Measurements from ENCODE around the gene HIVEP1. TPM values are rescaled to one million over a fixed set of nuclear protein-coding genes. Genes with fewer than 3 reads are reported as not detected.

HIVEP1 gene
- total RNA-seq, 2 donors from 2014 or later = 33.6 to 35.1 TPM

DNA sequence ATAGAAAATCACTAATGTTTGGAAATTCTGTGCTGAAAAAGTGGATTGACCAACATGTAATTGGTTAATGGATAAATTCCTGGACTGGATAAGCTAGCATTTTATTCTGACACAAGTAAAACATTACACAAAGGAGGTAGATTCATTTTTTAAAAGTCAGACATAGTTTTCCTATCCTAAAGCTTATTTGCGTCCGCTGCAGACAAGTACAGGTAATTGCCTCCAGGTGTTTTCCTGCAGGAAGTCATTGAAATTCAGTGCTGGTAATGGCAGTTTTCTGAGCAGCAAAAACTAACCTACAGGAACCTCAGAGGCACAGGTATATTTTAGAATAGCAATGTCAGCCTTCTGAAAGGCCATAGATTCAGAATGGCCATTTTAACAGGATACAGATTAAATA is 20.0 kb upstream of the HIVEP1 start:
- H3K4me3 ChIP-seq (ENCODE audit: low read length) = no peak overlapping the region
- H3K36me3 ChIP-seq (ENCODE audit: control insufficient read depth, insufficient read depth, low read length) = no peaks in the 10 kb centered on the region
- H3K4me1 ChIP-seq (ENCODE audit: control insufficient read depth, insufficient read depth, low read length) = no peaks in the 10 kb centered on the region
- TF ChIP-seq, protein P1, sequence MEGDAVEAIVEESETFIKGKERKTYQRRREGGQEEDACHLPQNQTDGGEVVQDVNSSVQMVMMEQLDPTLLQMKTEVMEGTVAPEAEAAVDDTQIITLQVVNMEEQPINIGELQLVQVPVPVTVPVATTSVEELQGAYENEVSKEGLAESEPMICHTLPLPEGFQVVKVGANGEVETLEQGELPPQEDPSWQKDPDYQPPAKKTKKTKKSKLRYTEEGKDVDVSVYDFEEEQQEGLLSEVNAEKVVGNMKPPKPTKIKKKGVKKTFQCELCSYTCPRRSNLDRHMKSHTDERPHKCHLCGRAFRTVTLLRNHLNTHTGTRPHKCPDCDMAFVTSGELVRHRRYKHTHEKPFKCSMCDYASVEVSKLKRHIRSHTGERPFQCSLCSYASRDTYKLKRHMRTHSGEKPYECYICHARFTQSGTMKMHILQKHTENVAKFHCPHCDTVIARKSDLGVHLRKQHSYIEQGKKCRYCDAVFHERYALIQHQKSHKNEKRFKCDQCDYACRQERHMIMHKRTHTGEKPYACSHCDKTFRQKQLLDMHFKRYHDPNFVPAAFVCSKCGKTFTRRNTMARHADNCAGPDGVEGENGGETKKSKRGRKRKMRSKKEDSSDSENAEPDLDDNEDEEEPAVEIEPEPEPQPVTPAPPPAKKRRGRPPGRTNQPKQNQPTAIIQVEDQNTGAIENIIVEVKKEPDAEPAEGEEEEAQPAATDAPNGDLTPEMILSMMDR (conservative IDR thresholded peaks at IDR 0.05) = no peak
- H3K9me3 ChIP-seq (ENCODE audit: control insufficient read depth, low read length) = no peaks in the 10 kb centered on the region
- Mint-ChIP-seq H3K9me3 (no peaks in the 10 kb centered on the region), H3K4me3 (no peak overlapping the region), H3K27me3 (ENCODE audit: insufficient read depth) (no peaks in the 10 kb centered on the region), H3K27ac (no peak overlapping the region), H3K4me1 (no peaks in the 10 kb centered on the region), H3K36me3 (ENCODE audit: low read depth) (no peaks in the 10 kb centered on the region)
- WGBS, 2 experiments (ENCODE audit: insufficient coverage in 1 of 2, insufficient read length in 1 of 2) = 94 to 95% methylated on average over 2 of the region's 2 CpGs
- no peak overlapping the region for H3K27ac ChIP-seq (ENCODE audit: low read depth, low read length)
- no peak overlapping the region for H3K9ac ChIP-seq (ENCODE audit: extremely low read depth, low read length, poor library complexity, severe bottlenecking)
- H3K27me3 ChIP-seq (ENCODE audit: control insufficient read depth, insufficient read depth, low read length, poor library complexity, severe bottlenecking) = no peaks in the 10 kb centered on the region
- DNase-seq = no peak

DNA sequence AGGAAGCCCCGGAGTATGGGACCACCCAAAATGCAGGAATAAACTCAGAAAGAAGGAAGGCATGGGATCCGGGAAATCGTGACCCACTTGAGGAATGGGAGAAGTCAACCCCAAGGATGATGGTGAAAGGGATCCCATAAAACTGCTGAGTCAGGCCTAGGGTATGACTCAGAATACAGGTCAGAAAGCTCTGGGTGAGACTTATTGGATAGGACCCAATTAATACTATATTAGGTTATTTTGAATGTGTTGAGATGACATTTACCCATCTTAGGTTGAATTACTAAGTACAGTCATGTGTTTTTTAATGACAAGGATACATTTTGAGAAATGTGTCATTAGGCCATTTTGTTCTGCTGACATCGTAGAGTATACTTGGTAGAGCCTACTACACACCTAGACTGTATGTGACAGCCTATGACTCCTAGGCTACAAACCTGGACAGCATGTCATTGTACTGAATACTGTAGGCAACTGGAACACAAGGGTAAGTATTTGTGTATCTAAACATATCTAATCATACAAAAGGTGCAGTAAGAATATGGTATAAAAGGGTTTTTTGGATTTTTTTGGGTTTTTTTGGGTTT is 17.1 kb upstream of the HIVEP1 start:
- TF ChIP-seq, protein P1 (conservative IDR thresholded peaks at IDR 0.05) = no peak

DNA sequence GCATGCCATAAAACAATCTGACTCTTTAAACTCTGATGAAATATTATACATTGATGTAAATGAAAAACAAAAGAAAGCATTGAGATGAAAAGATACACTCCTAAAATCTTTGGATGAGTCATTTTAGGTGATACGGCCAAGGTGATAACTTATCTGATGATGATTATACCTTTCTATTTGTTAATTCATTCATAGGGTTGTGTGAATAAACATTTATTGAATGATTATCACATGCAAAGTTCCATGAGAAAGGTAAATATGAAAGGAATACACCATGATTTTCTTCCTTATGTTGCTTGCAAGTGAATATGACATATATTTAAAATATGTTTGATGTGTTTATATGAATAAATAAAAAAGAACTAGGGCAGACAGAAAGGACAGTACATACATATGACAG is 15.4 kb upstream of the HIVEP1 start:
- Mint-ChIP-seq H3K27ac (no peak overlapping the region), H3K4me3 (no peak overlapping the region), H3K27me3 (ENCODE audit: insufficient read depth) (no peaks in the 10 kb centered on the region), H3K36me3 (ENCODE audit: low read depth) (no peaks in the 10 kb centered on the region), H3K4me1 (no peaks in the 10 kb centered on the region), H3K9me3 (no peaks in the 10 kb centered on the region)
- Histone ChIP-seq H3K27me3 (ENCODE audit: control insufficient read depth, insufficient read depth, low read length, poor library complexity, severe bottlenecking) (no peaks in the 10 kb centered on the region), H3K4me3 (ENCODE audit: low read length) (no peak overlapping the region), H3K9ac (ENCODE audit: extremely low read depth, low read length, poor library complexity, severe bottlenecking) (no peak overlapping the region), H3K4me1 (ENCODE audit: control insufficient read depth, insufficient read depth, low read length) (no peaks in the 10 kb centered on the region), H3K36me3 (ENCODE audit: control insufficient read depth, insufficient read depth, low read length) (no peaks in the 10 kb centered on the region), H3K9me3 (ENCODE audit: control insufficient read depth, low read length) (no peaks in the 10 kb centered on the region), H3K27ac (ENCODE audit: low read depth, low read length) (no peak overlapping the region)
- TF ChIP-seq, protein P1 (conservative IDR thresholded peaks at IDR 0.05) = no peak
- no peak for DNase-seq
- WGBS, 2 experiments (ENCODE audit: insufficient coverage in 1 of 2, insufficient read length in 1 of 2) = 83 to 89% methylated on average over 1 of the region's 1 CpG

More for the DNA sequence above, 17.1 kb upstream of the HIVEP1 start:
- Mint-ChIP-seq H3K4me1 (no peaks in the 10 kb centered on the region), H3K27ac (no peak overlapping the region), H3K27me3 (ENCODE audit: insufficient read depth) (no peaks in the 10 kb centered on the region), H3K36me3 (ENCODE audit: low read depth) (no peaks in the 10 kb centered on the region), H3K9me3 (no peaks in the 10 kb centered on the region), H3K4me3 (no peak overlapping the region)
- no peaks in the 10 kb centered on the region for H3K9me3 ChIP-seq (ENCODE audit: control insufficient read depth, low read length)
- H3K4me1 ChIP-seq (ENCODE audit: control insufficient read depth, insufficient read depth, low read length) = no peaks in the 10 kb centered on the region
- H3K27ac ChIP-seq (ENCODE audit: low read depth, low read length) = no peak overlapping the region
- DNase-seq = no peak
- 97% methylated on average over 4 of the region's 4 CpGs for WGBS, 2 experiments (ENCODE audit: insufficient coverage in 1 of 2, insufficient read length in 1 of 2)
- H3K9ac ChIP-seq (ENCODE audit: extremely low read depth, low read length, poor library complexity, severe bottlenecking) = no peak overlapping the region
- H3K36me3 ChIP-seq (ENCODE audit: control insufficient read depth, insufficient read depth, low read length) = no peaks in the 10 kb centered on the region
- H3K4me3 ChIP-seq (ENCODE audit: low read length) = no peak overlapping the region
- H3K27me3 ChIP-seq (ENCODE audit: control insufficient read depth, insufficient read depth, low read length, poor library complexity, severe bottlenecking) = no peaks in the 10 kb centered on the region

All from endodermal cell (in vitro differentiated cells).